Hepatocyte (in vitro differentiated cells): ENCODE results near the gene PEX26. TPM values are rescaled to one million over a fixed set of nuclear protein-coding genes. Genes with fewer than 3 reads are reported as not detected.
"Not testable (repeated sequence)": the region's sequence is repeated elsewhere in the genome, so short reads cannot be mapped to it uniquely, and the experiment has no call there.

Experiments used
- DNase-seq: peaks from one replicate; pipeline ENCODE4 v3.0.0-alpha.2; 2016; ENCODE audit warnings: low spot score
- H2AFZ ChIP-seq: fragments of 200-600 bp; sonication (generic); 2 replicates; pipeline ENCODE4 v1.6.0; 2016; ENCODE audit warnings: antibody characterized with exemption, mild to moderate bottlenecking
- H3K27ac ChIP-seq: fragments of 200-600 bp; sonication (generic); 2 replicates; pipeline ENCODE4 v1.5.1; 2016; ENCODE audit warnings: mild to moderate bottlenecking
- H3K27me3 ChIP-seq: fragments of 200-600 bp; sonication (generic); 2 replicates; pipeline ENCODE4 v1.6.1; 2016
- H3K36me3 ChIP-seq: fragments of 200-600 bp; sonication (generic); replicated peaks from 2 replicates; pipeline ENCODE4 v1.5.1; 2016; ENCODE audit warnings: low read depth; ENCODE audit not compliant: insufficient read depth
- H3K4me1 ChIP-seq: fragments of 200-600 bp; sonication (generic); 2 replicates; pipeline ENCODE4 v1.5.1; 2016; ENCODE audit warnings: mild to moderate bottlenecking, moderate library complexity; ENCODE audit not compliant: insufficient read depth
- H3K4me2 ChIP-seq: fragments of 200-600 bp; sonication (generic); 2 replicates; pipeline ENCODE4 v1.6.0; 2016
- H3K4me3 ChIP-seq: fragments of 200-600 bp; sonication (generic); 2 replicates; pipeline ENCODE4 v1.5.1; 2016; ENCODE audit warnings: mild to moderate bottlenecking
- H3K79me2 ChIP-seq: fragments of 200-600 bp; sonication (generic); 2 replicates; pipeline ENCODE4 v1.6.0; 2017; ENCODE audit warnings: mild to moderate bottlenecking
- H3K9me2 ChIP-seq: fragments of 200-600 bp; sonication (generic); replicated peaks from 2 replicates; pipeline ENCODE4 v1.6.0; 2017; ENCODE audit warnings: mild to moderate bottlenecking; ENCODE audit not compliant: insufficient read depth
- H3K9me3 ChIP-seq: fragments of 200-600 bp; sonication (generic); 2 replicates; pipeline ENCODE4 v1.5.1; 2016; ENCODE audit warnings: low read depth, mild to moderate bottlenecking
- H4K20me1 ChIP-seq: fragments of 200-600 bp; sonication (generic); 2 replicates; pipeline ENCODE4 v1.6.0; 2016; ENCODE audit warnings: mild to moderate bottlenecking; ENCODE audit not compliant: insufficient read depth, poor library complexity, severe bottlenecking
- EZH2 ChIP-seq: fragments of 200-600 bp; sonication (generic); IDR thresholded peaks from 2 replicates; pipeline ENCODE4 v1.6.1; 2016; ENCODE audit warnings: antibody characterized with exemption, mild to moderate bottlenecking, borderline replicate concordance
- EZH2phosphoT487 ChIP-seq: fragments of 200-600 bp; sonication (generic); IDR thresholded peaks from one replicate; pipeline ENCODE4 v1.6.1; 2018; ENCODE audit warnings: antibody characterized with exemption, mild to moderate bottlenecking, low read depth, moderate library complexity; ENCODE audit not compliant: unreplicated experiment, severe bottlenecking
- WGBS: methylation state at CpG from one replicate; pipeline ENCODE4 v1.1.6; 2016; ENCODE audit warnings: low lambda C conversion rate; ENCODE audit errors: missing lambda C conversion rate; 5-methylcytosine and 5-hydroxymethylcytosine counted together
- polyA plus RNA-seq: library from polyadenylated mRNA; unstranded; fragments of >200 nt; fragmentation: Nextera tagmentation; extraction: Ambion mirVana; gene quantifications from 2 replicates; pipeline ENCODE4 v1.2.1, GENCODE V29; 2016
- total RNA-seq: library from RNA; depleted of rRNA; stranded (reverse); fragments of >200 nt; gene quantifications from 2 replicates; pipeline ENCODE4 v1.2.3, GENCODE V29; 2014
- TF ChIP-seq, protein P1 (sequence below): fragments of 200-600 bp; sonication (generic); IDR thresholded peaks from 2 replicates; pipeline ENCODE4 v1.5.1; 2016; ENCODE audit warnings: antibody characterized with exemption, mild to moderate bottlenecking; ENCODE audit not compliant: poor library complexity

Gene PEX26
- total and polyA plus RNA-seq, 2 experiments from 2014 or later, result 5.4 to 30.9 TPM

DNA sequence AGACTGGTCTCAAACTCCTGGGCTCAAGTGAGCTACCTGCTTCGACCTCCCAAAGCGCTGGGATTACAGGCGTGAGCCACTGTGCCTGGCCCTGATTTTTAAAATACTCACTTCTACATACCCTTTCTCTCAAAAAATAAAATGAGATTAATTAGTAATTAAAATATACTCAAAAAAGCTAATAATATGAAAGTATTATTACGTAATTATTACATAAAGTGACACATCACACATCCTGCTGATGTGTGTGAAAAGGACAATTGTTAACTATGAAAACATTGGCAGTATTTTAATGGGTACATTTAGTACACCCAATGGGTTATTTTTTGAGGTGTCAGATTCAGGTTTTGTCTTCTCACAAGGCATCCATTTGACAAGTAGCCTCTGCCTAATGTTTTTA is 32.0 kb upstream of the PEX26 start:
- H3K79me2 ChIP-seq, result no peaks in the 10 kb centered on the region
- no peaks in the 10 kb centered on the region for H3K9me2 ChIP-seq
- no peaks in the 10 kb centered on the region for H3K4me1 ChIP-seq
- no peak overlapping the region for H3K27ac ChIP-seq
- DNase-seq, result no peak
- no peak overlapping the region for H3K4me3 ChIP-seq
- H2AFZ ChIP-seq, result no peak overlapping the region
- no peak overlapping the region for H3K4me2 ChIP-seq
- no peaks in the 10 kb centered on the region for H3K9me3 ChIP-seq
- H3K27me3 ChIP-seq, result no peaks in the 10 kb centered on the region
- 98% methylated on average over 4 of the region's 4 CpGs for WGBS
- no peaks in the 10 kb centered on the region for H4K20me1 ChIP-seq
- TF ChIP-seq EZH2phosphoT487 (no peak), EZH2 (no peak)
- TF ChIP-seq, protein P1, sequence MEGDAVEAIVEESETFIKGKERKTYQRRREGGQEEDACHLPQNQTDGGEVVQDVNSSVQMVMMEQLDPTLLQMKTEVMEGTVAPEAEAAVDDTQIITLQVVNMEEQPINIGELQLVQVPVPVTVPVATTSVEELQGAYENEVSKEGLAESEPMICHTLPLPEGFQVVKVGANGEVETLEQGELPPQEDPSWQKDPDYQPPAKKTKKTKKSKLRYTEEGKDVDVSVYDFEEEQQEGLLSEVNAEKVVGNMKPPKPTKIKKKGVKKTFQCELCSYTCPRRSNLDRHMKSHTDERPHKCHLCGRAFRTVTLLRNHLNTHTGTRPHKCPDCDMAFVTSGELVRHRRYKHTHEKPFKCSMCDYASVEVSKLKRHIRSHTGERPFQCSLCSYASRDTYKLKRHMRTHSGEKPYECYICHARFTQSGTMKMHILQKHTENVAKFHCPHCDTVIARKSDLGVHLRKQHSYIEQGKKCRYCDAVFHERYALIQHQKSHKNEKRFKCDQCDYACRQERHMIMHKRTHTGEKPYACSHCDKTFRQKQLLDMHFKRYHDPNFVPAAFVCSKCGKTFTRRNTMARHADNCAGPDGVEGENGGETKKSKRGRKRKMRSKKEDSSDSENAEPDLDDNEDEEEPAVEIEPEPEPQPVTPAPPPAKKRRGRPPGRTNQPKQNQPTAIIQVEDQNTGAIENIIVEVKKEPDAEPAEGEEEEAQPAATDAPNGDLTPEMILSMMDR, result no peak
- no peaks in the 10 kb centered on the region for H3K36me3 ChIP-seq

GRCh38 chr22:18048041-18048440 is 29.7 kb upstream of the PEX26 start:
- no peaks in the 10 kb centered on the region for H3K27me3 ChIP-seq
- no peaks in the 10 kb centered on the region for H3K9me3 ChIP-seq
- no peaks in the 10 kb centered on the region for H4K20me1 ChIP-seq
- no peaks in the 10 kb centered on the region for H3K36me3 ChIP-seq
- WGBS, result 92% methylated on average over 9 of the region's 9 CpGs
- H3K4me3 ChIP-seq, result no peak overlapping the region
- no peaks in the 10 kb centered on the region for H3K9me2 ChIP-seq
- DNase-seq, result no peak
- H2AFZ ChIP-seq, result no peak overlapping the region
- H3K27ac ChIP-seq, result no peak overlapping the region
- H3K4me2 ChIP-seq, result no peak overlapping the region
- no peaks in the 10 kb centered on the region for H3K79me2 ChIP-seq
- TF ChIP-seq, protein P1, result no peak
- TF ChIP-seq EZH2phosphoT487 (no peak), EZH2 (no peak)
- H3K4me1 ChIP-seq, result no peaks in the 10 kb centered on the region

DNA sequence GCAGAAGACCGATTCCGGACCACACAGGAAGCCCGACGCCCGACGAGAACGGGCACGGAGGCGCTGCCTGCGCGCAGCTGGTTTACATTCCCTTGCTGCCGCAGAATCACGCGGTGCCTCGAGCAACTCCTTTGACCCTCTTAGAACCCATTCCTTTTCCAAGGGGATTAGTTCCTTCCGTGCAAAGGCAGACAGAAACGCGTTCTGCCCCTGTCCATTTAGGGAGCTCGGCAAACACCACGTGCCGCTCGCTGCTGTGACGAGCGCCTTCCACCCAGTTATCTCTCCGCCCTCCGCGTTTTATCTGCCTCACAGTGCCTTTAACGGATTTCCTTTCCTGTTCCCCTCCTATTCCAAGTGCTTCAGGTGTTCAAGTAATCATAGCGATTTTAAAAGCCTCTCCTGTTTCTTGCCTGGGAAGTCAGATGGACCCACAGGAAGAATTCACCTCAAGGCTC is 29.3 kb upstream of the PEX26 start:
- TF ChIP-seq, protein P1, result no peak
- TF ChIP-seq EZH2 (no peak), EZH2phosphoT487 (no peak)
- Histone ChIP-seq H3K27me3 (no peaks in the 10 kb centered on the region), H3K79me2 (no peaks in the 10 kb centered on the region), H2AFZ (no peak overlapping the region), H3K27ac (no peak overlapping the region), H3K4me2 (no peak overlapping the region), H3K9me3 (no peaks in the 10 kb centered on the region), H3K4me1 (no peaks in the 10 kb centered on the region), H3K9me2 (no peaks in the 10 kb centered on the region), H3K4me3 (no peak overlapping the region), H4K20me1 (no peaks in the 10 kb centered on the region), H3K36me3 (no peaks in the 10 kb centered on the region)
- WGBS, result 82% methylated on average over 28 of the region's 29 CpGs
- no peak for DNase-seq

- Histone ChIP-seq H3K4me3 (no peak overlapping the region), H3K4me2 (no peak overlapping the region), H3K27ac (no peak overlapping the region), H3K4me1 (no peaks in the 10 kb centered on the region), H2AFZ (no peak overlapping the region), H3K9me2 (no peaks in the 10 kb centered on the region), H3K79me2 (no peaks in the 10 kb centered on the region), H4K20me1 (no peaks in the 10 kb centered on the region), H3K9me3 (no peaks in the 10 kb centered on the region), H3K27me3 (no peaks in the 10 kb centered on the region), H3K36me3 (no peaks in the 10 kb centered on the region)
- 78% methylated on average over 5 of the region's 5 CpGs for WGBS
- TF ChIP-seq EZH2phosphoT487, result no peak
- TF ChIP-seq, protein P1, result no peak
- no peak for DNase-seq
Measured at GRCh38 chr22:18050065-18050464, 27.7 kb upstream of the PEX26 start.

GRCh38 chr22:18051113-18051512 is 26.7 kb upstream of the PEX26 start:
- H3K27me3 ChIP-seq, H3K27ac ChIP-seq, H3K9me3 ChIP-seq, H3K4me2 ChIP-seq, H3K4me1 ChIP-seq, H4K20me1 ChIP-seq, H3K36me3 ChIP-seq, H2AFZ ChIP-seq, H3K4me3 ChIP-seq, H3K9me2 ChIP-seq, H3K79me2 ChIP-seq, DNase-seq: not testable (repeated sequence)
- 85% methylated on average over 9 of the region's 12 CpGs for WGBS
